CD4-positive, alpha-beta T cell treated with Interferon alpha-2 for 1 hour (primary cell): Measurements from ENCODE around the gene SH2B2.
"Not testable (repeated sequence)": the region's sequence is repeated elsewhere in the genome, so short reads cannot be mapped to it uniquely, and the experiment has no call there.

ENCODE experiments used
- DNase-seq, 2 donors: peaks; one replicate each; pipeline ENCODE4 v3.0.0-alpha.2; 2020 to 2022

The SH2B2 gene

DNA sequence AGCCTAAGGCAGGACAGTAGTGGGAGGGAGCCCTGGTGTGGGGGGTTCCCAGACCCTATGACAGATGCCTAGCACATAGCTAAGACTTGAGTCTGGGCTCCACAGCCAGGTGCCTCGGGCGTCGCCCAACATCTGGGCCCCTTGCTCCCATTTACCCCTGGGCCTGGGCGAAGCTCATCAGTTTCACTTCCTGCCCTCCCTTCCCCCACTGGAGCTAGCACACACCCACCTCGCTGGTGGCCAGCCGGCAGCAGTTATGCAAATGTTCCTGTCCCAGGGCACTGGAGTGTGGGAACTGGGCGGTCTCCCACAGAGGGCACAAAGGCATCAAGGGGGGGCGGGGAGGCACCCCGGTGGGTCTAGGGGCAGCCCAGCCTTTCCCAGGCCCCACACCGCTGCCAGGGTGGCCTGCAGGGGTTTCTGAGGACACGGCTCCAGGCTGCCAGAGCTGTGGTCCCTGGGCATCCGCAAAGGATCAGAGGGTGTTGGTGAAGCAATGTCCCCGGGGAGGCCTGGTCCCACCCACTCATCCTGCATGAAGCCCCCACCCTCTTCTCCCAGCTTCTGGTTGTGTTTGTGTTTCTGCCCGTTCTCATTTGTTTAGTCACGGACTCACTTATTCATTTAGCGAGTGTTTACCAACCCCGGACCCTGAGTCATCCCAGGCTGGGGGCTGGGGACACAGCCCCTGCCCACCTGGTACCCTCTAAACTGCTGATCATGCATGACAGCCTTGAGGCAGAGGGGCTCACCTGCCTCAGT is 20.4 kb downstream of the SH2B2 start:
- peak; percentile 54 to 84 for DNase-seq

- DNase-seq: no peak
Observed at GRCh38 chr7:102310414-102310815, 23.7 kb downstream of the SH2B2 start.

DNA sequence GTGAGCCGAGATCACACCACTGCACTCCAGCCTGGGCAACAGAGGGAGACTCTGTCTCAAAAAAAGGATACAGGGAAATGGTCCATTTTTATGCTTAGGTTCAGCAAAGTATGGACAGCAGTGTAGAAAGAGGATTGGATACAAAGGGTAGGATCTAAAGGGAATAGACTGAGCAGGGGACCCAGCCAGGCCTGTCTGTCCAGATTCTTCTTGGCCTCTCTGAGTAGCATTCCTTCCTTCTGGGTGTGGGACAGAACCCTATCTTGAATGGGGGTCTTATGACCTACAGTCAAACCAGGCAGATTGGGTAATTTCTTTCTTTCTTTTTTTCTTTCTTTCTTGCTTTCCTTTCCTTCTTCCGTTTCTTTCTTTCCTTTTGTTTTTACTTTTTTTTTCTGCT is 25.6 kb downstream of the SH2B2 start:
- no peak for DNase-seq

- no peak for DNase-seq
Observed at GRCh38 chr7:102313997-102314780, 27.5 kb downstream of the SH2B2 start.

- no peak for DNase-seq
Observed at GRCh38 chr7:102317231-102318059, 30.8 kb downstream of the SH2B2 start.

DNA sequence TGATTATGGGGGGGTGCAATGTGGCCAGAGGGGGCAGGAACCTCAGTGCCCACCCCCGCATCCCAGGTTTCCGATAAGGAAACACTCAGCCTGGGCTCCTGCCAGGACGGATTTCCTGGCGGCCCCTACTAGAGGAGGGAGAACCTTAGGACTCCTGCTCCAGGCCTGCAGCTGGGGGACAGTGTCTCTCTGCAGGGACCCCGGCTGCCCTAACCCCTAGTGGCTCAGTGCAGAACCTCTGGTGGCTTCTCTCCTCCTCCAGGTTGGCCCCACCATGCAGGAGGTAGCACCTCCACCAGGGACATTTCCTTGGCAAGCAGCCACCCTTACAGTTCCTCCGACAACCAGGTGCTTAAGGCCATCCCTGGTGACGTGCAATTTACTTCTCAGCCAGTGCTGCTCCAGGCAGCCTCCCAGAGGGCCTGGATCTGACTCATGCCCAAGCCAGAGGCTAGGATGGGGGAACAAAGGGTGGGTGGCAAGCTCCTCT is 31.9 kb downstream of the SH2B2 start:
- DNase-seq: no peak

DNA sequence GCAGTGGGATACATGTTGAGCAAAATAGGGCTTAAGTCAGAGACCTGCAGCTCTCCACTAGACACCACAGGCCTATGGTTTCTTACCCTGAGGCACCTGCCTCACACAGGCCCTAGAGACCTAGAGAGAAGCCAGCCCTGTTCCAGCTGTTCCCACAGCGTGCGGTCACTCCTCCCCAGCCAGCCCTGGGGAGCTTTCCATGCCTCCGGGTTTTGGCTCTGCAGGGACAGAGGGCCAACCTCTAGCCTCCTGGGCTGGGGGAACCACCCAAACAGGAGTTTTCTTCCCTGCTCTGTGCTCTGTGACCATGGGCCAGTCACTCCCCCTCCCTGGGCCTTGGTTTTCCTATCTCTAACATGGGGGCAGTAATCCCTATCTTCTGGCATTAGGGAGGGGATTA is 33.0 kb downstream of the SH2B2 start:
- no peak for DNase-seq

DNA sequence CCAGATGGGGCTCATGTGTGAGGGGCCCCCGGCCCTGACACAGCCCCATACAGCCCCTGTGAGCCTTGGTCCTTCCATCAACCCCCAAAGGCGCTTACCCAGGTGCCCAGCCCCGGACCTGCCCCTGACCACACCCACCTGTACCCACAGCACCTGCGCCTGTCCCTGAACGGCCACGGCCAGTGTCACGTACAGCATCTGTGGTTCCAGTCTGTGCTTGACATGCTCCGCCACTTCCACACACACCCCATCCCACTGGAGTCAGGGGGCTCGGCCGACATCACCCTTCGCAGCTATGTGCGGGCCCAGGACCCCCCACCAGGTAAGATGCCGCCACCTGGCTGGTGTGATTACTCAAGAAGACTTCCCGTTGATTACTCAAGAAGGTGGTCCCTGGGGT is 33.5 kb downstream of the SH2B2 start:
- no peak for DNase-seq

DNA sequence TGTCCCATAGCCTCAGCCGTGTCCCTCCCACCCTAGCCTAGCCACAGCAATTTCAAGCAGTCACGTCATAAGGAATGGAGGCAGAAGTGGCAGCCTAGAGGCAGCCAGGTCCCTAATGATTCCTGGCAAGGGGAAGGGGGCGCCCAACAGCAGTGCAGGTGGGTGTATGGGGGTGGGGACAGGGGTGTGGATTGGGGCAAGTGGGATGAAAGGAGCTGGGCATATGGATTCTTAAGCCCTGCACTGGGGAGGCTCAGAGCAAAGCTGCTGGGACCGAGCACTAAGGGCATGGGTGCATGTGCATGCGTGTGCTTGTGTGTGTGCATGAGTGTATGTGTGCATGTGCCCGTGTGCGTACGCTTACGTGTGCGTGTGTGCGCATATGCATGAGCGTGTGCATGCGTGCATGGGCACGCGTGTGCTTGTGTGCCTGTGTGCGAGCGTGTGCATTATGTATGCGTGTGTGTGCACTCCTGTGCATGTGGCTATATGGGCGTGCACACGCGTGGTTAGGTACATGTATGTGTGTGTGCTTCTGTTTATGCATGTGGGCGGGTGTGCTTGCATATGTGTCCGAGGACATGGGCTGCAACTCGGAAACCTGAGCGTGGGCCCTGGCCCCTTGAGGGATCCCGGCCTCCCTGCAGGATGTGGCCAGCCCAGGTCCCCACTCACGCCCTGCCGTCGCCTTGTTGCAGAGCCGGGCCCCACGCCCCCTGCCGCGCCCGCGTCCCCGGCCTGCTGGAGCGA is 34.1 kb downstream of the SH2B2 start:
- no peak for DNase-seq

- peak in 1 of 2 donors; percentile 16 for DNase-seq
Observed at GRCh38 chr7:102321351-102322201, 34.9 kb downstream of the SH2B2 start.

DNA sequence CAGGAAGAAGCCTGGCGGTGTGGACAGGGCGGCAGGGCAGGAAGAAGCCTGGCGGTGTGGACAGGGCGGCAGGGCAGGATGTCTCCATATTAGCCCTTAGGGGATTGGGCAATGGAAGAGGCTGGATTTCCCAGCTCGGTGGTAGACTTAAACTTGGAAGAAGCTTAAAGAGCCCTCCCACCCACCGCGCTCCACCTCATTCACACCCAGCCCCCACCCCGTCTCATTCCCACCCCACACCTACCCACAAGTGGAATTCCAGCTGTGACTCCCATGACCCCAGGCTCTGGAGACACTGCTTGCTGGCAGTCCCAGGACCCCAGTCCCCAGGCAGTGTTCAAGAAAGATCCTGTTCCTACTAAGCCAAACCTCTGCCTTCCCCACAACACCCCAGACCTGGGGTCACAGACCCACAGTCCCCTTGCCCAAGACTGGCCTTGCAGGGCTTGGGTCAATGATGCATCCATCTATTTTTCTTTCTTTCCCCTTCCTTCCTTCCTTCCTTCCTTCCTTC is 35.6 kb downstream of the SH2B2 start:
- DNase-seq: no peak

DNA sequence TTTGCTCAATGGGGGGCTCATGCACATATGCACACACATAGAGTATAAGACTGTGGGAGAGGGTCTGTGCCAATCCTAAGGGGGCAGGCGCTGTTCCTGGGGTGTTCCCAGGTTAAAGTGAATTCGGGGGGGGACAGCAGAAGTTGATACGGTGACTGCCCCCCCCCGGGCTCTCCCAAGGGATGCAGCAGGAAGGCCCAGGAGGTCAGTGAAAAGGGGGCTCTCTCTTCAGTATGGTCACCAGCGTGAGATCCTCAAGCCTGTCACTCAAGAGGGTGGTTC is 37.2 kb downstream of the SH2B2 start:
- DNase-seq: no peak

GRCh38 chr7:102325106-102325505 is 38.4 kb downstream of the SH2B2 start:
- not testable (repeated sequence) for DNase-seq

DNA sequence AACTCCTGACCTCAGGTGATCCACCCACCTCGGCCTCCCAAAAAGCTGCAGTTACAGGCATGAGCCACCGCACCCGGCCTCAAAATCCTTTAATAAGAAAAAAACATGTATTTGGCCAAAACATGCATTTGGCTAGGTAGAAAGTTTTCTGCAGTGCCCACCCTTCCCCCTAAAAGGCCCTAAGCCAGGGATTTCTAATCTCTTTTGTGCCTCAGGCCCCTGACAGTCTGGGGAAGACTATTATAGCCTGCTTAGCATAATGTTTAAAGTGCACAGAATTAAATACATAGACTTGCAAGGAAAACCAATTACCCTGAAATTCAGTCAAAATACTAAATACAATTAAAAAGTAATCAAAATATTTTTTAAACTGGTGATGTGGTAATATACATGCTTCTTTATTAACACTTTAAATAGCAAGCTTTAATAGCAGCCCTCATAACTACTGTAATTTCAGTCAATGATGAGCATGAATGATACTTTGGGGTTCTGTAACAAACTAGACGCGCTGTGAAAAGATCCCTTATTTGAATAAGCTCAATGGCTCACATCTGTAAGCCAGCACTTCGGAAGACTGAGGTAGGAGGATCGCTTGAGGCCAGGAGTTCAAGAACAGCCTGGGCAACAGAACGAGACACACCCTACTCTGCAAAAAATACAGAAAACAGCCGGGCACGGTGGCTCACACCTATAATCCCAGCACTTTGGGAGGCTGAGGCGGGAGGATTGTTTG is 39.7 kb downstream of the SH2B2 start:
- no peak for DNase-seq

- DNase-seq: not testable (repeated sequence)
Observed at GRCh38 chr7:102327183-102327582, 40.5 kb downstream of the SH2B2 start.

- DNase-seq: not testable (repeated sequence)
Observed at GRCh38 chr7:102328863-102329262, 42.2 kb downstream of the SH2B2 start.

DNA sequence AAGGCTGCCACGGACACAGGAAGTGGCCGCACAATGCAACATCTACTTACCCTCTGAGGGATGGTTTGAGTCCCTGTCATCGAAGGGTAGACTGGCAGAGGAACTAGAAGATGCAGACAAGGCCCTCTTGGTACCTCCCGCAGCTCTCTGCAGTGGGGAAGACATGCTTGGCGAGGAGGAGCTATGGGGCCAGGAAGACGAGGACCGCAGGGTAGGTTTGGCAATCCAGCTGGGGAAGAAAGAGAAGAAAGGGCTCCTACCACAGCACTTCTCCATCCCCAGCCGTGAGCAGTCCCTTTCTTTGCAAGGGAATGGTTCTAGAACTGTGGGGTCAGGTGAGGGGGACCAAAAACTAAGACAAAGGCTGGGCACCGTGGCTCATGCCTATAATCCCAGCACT is 42.7 kb downstream of the SH2B2 start:
- DNase-seq: not testable (repeated sequence)

DNA sequence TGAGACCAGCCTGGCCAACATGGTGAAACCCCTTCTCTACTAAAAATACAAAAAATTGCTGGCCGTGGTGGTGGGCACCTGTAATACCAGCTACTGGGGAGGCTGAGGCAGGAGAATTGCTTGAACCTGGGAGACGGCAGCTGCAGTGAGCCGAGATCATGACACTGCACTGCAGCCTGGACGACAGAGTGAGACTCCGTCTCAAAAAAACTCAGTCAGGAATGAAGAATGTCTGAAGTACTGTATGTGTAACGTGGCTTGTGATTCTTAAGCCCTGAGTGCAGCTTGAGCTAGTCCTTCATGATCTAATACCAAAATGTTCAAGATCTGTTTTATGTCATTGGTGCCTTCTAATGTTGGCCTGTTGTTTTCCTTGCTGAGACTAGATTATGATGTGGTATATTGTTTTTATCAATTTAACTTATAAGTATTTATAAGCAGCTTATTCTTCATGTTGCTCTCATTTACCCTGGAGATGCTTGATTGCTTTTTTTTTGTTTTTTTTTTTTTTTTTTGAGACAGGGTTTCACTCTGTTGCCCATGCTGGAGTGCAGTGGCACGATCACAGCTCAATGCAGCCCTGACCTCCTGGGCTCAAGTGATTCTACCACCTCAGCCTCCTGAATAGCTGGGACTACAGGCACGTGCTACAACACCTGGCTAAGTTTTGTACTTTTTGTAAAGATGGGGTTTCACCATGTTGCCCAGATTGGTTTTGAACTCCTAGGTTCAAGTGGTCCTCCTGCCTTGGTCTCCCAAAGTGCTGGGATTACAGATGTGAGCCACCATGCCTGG is 44.2 kb downstream of the SH2B2 start:
- not testable (repeated sequence) for DNase-seq

GRCh38 chr7:102335574-102335973 is 48.9 kb downstream of the SH2B2 start:
- DNase-seq: not testable (repeated sequence)

GRCh38 chr7:102337002-102337401 is 50.3 kb downstream of the SH2B2 start:
- not testable (repeated sequence) for DNase-seq
